ENCODE results near the gene NUDT2.
"Not testable (repeated sequence)": the region's sequence is repeated elsewhere in the genome, so short reads cannot be mapped to it uniquely, and the experiment has no call there.

The NUDT2 gene

GRCh38 chr9:34328987-34329832, at the start of gene NUDT2, which contains the start of gene KIF24:
TSS of gene NUDT2 (plus strand) at chr9:34329569. CDS start at chr9:34339040, 9,471 bp downstream.
TSS of gene KIF24 (minus strand) at chr9:34329268. CDS start at chr9:34311346, 17,922 bp downstream.
- DNase-seq (ENCODE audit: low read depth), result peak; percentile 100

GRCh38 chr9:34282096-34282495, 47.3 kb upstream of the NUDT2 start:
- no peak for DNase-seq (ENCODE audit: low read depth)

GRCh38 chr9:34289159-34289558, 40.2 kb upstream of the NUDT2 start:
- DNase-seq (ENCODE audit: low read depth), result no peak

- DNase-seq (ENCODE audit: low read depth), result no peak
Observed at GRCh38 chr9:34291023-34291422, 38.3 kb upstream of the NUDT2 start.

GRCh38 chr9:34291423-34291822, 37.9 kb upstream of the NUDT2 start:
- no peak for DNase-seq (ENCODE audit: low read depth)

GRCh38 chr9:34292552-34292951, 36.8 kb upstream of the NUDT2 start:
- no peak for DNase-seq (ENCODE audit: low read depth)

- DNase-seq (ENCODE audit: low read depth), result not testable (repeated sequence)
Observed at GRCh38 chr9:34301064-34301463, 28.3 kb upstream of the NUDT2 start.

GRCh38 chr9:34308316-34308715, 21.1 kb upstream of the NUDT2 start:
- not testable (repeated sequence) for DNase-seq (ENCODE audit: low read depth)

GRCh38 chr9:34310215-34310614, 19.2 kb upstream of the NUDT2 start:
- DNase-seq (ENCODE audit: low read depth), result no peak

- DNase-seq (ENCODE audit: low read depth), result no peak
Observed at GRCh38 chr9:34311499-34312185, 17.7 kb upstream of the NUDT2 start.

- no peak for DNase-seq (ENCODE audit: low read depth)
Observed at GRCh38 chr9:34317436-34317835, 11.9 kb upstream of the NUDT2 start.

- no peak for DNase-seq (ENCODE audit: low read depth)
Observed at GRCh38 chr9:34318163-34318790, 11.1 kb upstream of the NUDT2 start.

GRCh38 chr9:34321451-34321850, 7.9 kb upstream of the NUDT2 start:
- no peak for DNase-seq (ENCODE audit: low read depth)

GRCh38 chr9:34322899-34323591, 6.3 kb upstream of the NUDT2 start:
- DNase-seq (ENCODE audit: low read depth), result no peak

- DNase-seq (ENCODE audit: low read depth), result no peak
Observed at GRCh38 chr9:34326690-34327089, 2.7 kb upstream of the NUDT2 start.

GRCh38 chr9:34328500-34328986, 826 bp upstream of the NUDT2 start:
- DNase-seq (ENCODE audit: low read depth), result no peak

GRCh38 chr9:34331196-34331595, 1.8 kb downstream of the NUDT2 start:
- no peak for DNase-seq (ENCODE audit: low read depth)

GRCh38 chr9:34332076-34332964, 3.0 kb downstream of the NUDT2 start:
- DNase-seq (ENCODE audit: low read depth), result peak; percentile 31

GRCh38 chr9:34333836-34334235, 4.5 kb downstream of the NUDT2 start:
- no peak for DNase-seq (ENCODE audit: low read depth)

GRCh38 chr9:34334337-34334824, 5.0 kb downstream of the NUDT2 start:
- no peak for DNase-seq (ENCODE audit: low read depth)

GRCh38 chr9:34334916-34335315, 5.5 kb downstream of the NUDT2 start:
- DNase-seq (ENCODE audit: low read depth), result no peak
